T1000 (cell line): ENCODE data around the gene PRKCD.
"Not testable (repeated sequence)": the region's sequence is repeated elsewhere in the genome, so short reads cannot be mapped to it uniquely, and the experiment has no call there.

Source experiments
- DNase-seq: peaks from one replicate; lab custom pipeline; 2025; ENCODE audit warnings: mixed read lengths; lab: John Stamatoyannopoulos, UW

The PRKCD gene

DNA sequence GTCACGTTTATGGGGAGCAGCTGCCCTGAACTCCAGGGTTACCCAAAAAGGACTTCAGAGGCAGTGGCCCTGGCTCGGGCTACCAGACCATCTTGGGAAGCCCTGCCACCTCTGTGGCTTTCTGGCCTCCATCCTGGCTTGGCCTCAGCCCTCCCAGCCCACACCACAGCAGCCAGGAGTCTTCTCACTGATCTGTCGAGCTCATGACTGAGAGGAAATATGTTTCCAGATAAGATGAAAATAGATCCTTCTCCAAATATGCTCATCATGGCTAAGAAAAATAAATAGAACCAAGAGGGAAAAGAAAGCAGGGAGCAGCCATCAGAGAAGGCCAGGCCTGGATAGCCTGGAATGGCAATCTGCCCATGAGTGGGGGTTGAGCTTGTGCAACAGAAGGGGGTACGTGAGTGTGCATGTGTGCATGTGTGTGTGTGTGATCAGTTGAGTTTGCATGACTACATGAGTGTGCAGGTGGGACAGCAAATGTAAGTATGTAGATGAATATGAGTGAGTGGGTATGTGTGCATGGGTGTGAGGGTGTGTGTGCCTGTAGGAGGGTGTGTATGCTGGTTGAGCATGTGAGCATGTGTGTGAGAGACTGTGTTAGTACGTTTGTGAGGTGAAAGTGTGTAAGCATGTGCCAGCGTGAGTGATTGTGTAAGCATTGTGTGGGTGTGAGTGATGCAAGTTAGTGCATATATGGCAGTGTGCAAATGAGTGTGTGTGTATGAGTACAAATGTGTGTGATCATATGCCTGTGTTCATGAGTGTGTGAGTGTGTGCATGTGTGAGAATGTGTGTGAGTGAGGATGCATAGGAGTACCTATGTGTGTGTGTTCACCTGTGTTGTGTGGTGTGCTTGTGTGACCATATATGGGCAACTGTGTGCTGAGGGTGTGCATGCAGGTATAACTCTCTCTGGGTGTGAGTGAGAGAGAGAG lies 20.8 kb upstream of the PRKCD start:
- no peak for DNase-seq

DNA sequence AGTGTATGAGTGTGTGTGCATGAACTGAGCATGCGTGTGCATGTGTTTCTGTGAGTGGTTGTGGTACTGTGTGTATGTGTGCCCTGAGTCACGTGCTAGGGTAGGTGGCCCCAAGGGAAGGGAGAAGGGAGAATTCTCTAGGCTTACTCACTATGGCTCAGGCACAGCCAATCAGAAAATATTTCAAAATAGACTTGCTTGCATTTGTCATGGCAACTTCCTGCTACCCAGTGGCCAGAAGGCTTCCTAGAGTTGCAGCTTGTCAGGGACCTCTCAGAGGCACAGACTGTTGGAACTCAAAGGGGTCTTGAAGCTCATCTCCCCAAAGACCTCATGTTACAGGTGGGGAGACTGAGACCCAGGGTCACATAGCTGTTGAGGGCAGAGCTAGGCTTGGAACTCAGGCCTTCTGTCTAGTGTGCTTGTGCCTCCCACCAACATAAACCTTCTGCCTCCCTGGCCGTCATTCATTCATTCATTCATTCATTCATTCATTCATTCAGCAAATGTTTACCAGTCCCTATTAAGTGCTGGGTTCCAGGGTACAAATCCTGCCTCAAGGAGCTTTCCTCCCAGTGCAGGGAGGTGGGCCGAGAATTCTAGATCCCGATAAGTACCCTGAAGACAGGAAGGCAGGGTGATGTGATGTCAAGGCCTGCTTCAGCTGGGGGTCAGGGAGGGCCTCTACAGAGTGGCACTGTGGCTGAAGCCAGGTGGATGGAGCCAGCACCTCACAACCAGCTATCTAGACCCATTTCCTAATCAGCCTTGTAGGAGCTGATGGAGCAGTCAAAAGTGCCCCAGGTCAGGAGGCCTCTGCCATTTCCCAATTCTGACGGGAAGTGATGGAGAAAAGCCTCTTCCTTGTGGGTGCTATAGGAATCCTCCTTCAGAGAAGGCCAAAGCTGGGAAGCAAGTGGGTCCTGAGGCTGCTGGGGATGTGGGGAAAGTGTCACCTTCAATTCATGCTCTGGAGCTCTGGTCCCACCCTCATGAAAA lies 19.9 kb upstream of the PRKCD start:
- DNase-seq = no peak

- DNase-seq = no peak
These were observed 18.0 kb upstream of the PRKCD start for GRCh38 chr3:53142986-53143385.

- DNase-seq = no peak
These were observed 16.6 kb upstream of the PRKCD start for GRCh38 chr3:53144446-53144845.

DNA sequence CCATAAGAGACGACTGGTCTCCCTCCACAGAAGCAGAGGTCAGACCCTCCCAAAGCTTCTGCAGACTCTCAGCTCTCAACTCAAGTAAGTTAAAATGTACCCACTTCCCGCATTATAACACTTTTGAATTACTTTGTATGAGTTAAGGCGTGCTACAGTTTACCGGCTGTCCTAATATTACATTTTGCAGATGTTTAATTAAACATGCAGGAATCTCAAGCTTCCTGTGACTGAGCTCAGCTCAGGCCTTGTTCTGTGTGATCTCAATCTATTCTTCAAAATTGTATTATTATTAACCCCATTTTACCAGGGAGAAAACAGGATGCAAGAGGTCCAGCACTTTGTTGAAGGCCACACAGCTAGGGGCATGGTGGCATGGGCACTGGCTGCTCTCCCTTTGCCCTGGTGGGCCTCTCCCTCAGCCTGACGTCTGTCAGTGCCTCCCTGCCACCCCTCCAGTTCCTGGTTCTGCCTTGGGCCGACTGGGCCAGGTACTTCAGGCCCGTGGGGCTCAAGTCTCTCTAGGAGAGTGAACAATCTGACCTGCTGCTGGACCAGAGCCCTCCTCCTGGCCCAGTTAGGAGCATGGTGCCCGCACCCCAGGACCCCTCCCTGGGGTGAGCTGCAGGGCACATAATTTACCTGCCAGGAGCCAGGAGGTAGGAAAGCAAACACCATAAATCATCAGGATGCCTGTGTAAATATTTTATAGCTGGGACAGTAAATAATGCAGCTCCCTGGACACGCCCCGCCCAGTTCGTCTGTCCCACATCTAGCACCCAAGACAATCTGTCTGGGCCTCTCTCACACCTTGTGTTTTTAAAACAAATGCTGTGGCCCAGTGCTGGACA lies 15.9 kb upstream of the PRKCD start:
- DNase-seq = no peak

GRCh38 chr3:53145713-53146080 lies 15.3 kb upstream of the PRKCD start:
- DNase-seq = no peak

DNA sequence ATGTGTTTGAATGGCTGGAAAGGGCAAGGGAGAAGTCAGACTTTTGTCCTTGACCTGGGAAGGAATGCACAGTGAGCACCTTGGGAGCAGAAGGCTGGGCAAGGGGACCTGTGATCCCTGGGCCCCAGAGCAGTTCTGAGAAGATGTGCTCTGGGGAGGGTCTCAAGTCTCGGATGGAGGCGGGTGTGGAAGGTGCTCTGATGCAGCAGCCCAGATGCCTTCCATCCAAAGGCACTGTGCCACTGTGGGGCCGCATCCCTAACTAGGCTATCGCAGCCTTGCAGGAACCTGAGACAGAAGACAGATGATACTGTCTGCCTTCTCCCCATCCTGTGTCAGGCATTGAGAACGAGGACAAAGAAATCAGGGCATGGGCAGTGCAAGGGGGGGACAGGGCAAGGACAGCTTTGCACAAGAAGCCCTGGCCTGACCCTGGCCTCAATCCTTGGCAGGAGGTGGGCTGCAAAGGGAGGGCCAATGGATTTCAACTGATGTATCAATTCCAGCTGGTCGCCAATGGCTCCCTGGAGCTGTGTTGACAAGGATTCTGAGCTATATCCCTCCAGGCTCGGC lies 14.6 kb upstream of the PRKCD start:
- DNase-seq = no peak

- DNase-seq = no peak
These were observed 13.7 kb upstream of the PRKCD start for GRCh38 chr3:53147151-53147902.

DNA sequence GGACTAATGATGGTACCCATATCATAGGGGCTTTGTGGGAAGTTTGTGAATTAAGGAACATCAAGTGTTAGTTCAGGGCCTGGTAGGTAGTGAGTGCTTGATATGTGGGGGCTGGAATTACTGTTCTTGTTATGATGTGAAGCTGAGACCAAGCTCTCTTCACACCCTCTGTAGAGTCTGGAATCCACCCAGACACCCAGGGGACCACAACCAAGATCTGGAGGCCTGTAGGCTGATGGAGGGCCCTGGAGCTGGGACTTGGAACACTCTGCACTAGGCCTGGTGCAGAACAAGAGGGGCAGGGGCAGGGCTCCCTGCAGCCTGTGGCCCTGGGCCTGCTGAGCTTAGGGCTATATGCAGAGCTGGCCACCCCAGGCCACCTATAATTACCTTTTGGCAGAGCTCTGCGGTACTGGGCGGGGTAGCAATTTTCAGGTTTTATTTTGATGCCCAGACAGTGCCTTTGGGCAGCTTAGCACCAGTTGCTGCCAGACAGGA lies 13.1 kb upstream of the PRKCD start:
- no peak for DNase-seq

DNA sequence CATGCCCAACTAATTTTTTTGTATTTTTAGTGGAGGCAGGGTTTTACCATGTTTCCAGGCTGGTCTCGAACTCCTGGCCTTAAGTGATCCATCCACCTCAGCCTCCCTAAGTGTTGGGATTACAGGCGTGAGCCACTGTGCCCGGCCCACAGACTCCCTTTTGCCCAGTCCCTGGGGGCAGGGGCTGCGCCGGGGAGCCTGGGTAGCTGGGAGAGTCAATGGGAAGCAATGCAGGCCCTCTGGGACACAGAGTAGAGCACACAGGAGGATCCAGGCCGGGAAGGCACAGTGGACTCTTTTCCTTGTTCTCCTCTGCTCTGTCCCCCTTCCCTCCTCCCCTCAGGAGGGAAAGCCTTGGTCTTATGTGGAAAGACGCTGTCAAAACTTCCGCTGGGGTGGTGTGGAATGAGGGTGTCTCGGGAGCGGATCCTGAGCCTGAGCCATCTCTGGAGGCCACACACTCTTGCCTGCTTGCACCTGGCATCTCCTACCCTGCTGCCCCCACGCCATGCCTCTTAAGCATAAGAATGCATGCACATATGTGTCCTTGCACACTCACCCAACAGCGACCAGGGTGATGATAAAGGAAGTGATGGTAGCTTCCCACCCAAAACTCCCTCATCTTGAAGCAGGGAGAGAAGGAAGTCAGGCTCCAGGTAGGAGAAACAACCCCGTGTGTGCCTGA lies 11.9 kb upstream of the PRKCD start:
- DNase-seq = no peak

DNA sequence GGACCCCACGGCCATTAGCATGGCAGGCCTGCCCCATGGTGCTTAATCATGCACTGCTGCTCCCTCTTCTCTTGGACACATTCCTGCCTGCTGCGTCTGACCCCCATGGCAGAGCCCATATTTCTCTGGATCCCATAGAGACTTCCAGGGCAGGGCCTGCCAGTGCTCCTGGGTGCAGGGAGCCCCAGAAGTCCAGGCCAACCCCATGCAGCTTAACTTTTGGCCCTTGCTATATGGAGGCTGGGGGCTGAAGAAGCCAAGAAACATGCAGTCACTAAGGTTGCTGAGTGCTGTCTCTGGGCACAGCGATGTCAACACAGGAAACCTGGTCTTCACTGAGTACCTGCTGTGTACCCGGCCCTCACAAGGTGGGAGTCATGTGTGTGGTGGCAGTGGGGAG lies 11.3 kb upstream of the PRKCD start:
- no peak for DNase-seq

DNA sequence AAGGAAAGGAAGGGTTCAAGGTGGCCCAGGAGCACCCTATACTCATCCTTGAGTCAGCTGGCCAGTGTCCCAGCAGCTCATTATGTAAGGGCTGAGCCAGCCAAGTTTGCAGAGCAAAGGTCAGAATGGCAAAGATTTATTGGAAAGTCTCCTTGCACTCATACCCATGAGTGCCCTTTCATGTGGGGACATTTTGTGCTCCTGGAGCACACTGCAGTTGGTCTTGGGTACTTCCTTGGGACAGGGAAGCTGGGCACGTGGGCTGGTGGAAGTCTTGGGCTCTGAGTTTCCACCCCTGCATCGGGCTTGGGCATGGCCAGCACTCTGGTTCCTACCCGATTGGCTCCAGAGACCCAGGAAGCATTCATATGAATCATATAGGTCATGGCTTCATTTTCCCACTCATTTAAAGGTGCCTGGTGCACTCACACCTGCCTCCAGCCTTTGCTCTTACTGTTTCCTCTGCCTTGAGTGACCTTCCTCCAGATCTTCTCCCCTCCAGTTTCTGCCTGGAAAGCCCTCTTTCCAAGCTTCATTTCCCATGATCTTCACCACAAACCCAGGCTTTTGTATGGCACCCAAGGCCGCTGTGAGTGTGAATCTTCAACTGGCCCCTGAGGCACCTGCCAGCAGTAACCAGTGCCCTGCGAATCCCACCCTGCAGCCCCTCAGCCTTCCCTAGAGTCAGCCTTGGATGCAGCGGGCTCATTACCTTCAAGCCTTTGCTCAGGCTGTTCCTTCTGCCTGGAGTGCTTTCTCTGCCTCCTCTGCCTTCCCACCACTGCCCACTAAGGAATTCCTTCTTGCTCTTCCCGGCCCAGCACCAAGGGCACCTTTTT lies 10.5 kb upstream of the PRKCD start:
- peak; percentile 15 for DNase-seq

DNA sequence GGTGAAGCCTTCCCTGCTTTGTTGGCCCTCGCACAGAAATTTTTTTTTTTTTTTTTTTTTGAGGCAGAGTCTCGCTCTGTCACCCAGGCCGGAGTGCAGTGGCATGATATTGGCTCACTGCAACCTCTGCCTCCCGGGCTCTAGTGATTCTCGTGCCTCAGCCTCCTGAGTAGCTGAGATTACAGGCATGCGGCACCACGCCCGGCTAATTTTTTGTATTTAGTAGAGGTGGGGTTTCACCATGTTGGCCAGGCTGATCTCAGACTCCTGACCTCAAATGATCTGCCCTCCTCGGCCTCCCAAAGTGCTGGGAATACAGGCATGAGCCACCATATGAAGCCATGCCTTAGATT lies 9.9 kb upstream of the PRKCD start:
- not testable (repeated sequence) for DNase-seq

DNA sequence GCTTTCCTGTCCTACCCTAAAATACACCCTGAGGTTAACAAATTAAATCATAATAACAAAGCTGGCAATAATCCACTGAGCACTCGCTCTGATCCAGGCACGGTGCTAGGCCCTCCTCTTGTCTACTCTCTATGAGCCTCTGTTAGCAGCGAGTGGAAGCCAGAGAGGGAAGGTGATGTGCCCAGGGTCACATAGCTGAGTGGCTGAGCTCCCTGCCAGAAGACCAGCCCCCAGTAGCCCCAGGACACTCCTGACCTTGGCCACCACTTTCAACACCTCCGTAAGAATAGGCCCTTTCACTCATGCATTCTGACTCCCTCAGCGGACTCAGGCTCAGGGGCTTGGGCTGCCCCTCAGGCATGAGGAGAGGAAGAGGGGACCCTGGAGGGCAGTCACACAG lies 9.5 kb upstream of the PRKCD start:
- DNase-seq = no peak

GRCh38 chr3:53151870-53152660 lies 8.9 kb upstream of the PRKCD start:
- DNase-seq = no peak

DNA sequence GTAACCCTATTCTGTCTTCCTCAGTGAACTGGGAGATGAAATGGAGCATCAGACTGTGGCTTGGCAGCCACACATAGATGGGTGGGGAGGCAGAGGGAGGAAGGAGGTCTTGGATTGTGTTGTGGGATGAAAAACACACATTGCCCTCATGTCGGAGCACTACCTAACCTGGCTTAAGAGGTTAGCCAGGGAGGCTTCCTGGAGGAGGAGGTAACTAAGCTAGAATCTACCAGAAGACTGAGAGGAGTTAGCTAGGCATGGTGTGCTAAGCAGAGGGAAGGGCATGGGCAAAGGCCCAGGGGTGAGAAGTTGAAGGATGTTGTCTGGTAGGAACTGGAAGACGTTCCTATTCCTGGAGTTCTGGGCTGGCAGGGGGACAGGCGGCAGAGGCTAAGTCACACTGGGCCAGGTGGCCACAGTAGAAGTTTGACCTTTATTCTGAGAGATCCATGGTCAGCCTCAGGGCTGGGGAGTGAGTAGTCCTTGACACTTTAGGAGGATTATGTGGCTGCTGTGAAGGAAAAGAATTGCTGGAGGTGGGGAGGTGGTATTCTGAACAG lies 7.7 kb upstream of the PRKCD start:
- DNase-seq = no peak

DNA sequence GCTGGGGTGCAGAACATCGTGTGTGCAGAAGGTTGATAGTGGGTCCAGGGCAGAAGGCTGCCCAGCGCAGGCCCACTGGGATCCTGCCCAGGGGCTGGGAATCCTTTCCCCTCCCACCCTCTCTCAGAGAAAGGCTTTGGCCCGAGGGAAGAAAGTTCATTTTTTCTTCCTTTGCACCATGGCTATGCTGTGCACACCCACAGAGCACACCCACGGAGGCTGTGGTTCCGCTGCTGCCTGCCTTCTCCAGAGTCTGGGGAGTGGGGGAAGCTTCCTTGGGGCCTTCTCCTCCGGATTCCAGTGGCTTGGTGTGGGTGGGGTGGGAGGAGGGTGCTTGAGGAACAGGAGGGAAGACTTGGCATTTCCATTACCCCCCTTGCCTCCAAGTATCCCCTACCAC lies 7.0 kb upstream of the PRKCD start:
- no peak for DNase-seq

GRCh38 chr3:53154881-53155285 lies 6.1 kb upstream of the PRKCD start:
- DNase-seq = peak; percentile 43
